ENCODE results near the gene FGF1. TPM values are rescaled to one million over a fixed set of nuclear protein-coding genes. Genes with fewer than 3 reads are reported as not detected.

The FGF1 gene
- total and polyA plus RNA-seq, 11 donors, result 8.7 to 74.7 (median 49.0) TPM

DNA sequence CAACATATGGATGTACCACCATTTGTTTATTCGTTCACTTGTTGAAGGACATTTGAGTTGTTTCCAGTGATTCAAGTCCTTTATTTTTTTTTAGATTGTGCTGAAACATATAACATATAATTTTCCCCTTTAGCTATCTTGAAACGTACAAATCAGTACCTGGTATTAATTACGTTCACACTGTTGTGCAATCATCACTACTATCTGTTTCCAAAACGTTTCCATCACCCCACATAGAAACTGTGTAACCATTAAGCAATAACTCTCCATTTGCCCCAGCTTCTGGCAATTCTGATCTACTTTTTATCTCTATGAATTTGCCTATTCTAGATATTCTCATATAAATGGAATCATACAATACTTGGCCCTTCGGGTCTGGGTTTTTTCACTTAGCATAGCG, 116.0 kb downstream of the FGF1 start:
- no peak for ATAC-seq
- intact Hi-C loops (cut with DNase I), result no loop called here
- H3K27me3 ChIP-seq, result no peaks in the 10 kb centered on the region
- peaks cover 0 to 20% (median 9%) of the 10 kb centered on the region in 12 donors for H3K4me1 ChIP-seq
- no peak for DNase-seq
- H3K4me3 ChIP-seq, result no peak overlapping the region
- no peaks in the 10 kb centered on the region for H3K36me3 ChIP-seq
- H3K27ac ChIP-seq, result no peak overlapping the region
- H3K9me3 ChIP-seq, result no peaks in the 10 kb centered on the region
- TF ChIP-seq, protein P1, sequence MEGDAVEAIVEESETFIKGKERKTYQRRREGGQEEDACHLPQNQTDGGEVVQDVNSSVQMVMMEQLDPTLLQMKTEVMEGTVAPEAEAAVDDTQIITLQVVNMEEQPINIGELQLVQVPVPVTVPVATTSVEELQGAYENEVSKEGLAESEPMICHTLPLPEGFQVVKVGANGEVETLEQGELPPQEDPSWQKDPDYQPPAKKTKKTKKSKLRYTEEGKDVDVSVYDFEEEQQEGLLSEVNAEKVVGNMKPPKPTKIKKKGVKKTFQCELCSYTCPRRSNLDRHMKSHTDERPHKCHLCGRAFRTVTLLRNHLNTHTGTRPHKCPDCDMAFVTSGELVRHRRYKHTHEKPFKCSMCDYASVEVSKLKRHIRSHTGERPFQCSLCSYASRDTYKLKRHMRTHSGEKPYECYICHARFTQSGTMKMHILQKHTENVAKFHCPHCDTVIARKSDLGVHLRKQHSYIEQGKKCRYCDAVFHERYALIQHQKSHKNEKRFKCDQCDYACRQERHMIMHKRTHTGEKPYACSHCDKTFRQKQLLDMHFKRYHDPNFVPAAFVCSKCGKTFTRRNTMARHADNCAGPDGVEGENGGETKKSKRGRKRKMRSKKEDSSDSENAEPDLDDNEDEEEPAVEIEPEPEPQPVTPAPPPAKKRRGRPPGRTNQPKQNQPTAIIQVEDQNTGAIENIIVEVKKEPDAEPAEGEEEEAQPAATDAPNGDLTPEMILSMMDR (IDR thresholded peaks at IDR 0.05), result no peak
- 91 to 93% (median 92%) methylated on average over 6 of the region's 6 CpGs for WGBS, 4 donors

GRCh38 chr5:142568996-142569335, 116.9 kb downstream of the FGF1 start:
- Histone ChIP-seq H3K4me1 (peaks cover 0 to 20% (median 9%) of the 10 kb centered on the region in 12 donors), H3K4me3 (no peak overlapping the region), H3K27me3 (no peaks in the 10 kb centered on the region), H3K36me3 (no peaks in the 10 kb centered on the region), H3K9me3 (no peaks in the 10 kb centered on the region), H3K27ac (peak overlapping the region in 11 of 12 donors; percentile 4 to 80 (median 64))
- intact Hi-C loops (cut with DNase I), result no loop called here
- WGBS, 4 donors, result 93 to 99% (median 98%) methylated on average over 3 of the region's 3 CpGs
- DNase-seq (no peak), ATAC-seq (no peak)
- TF ChIP-seq POLR2A (IDR thresholded peaks at IDR 0.05), result no peak
- TF ChIP-seq, protein P1 (IDR thresholded peaks at IDR 0.05), result no peak

- DNase-seq, result peak in 1 of 5 donors; percentile 22
- 48 to 50% (median 49%) methylated on average over 10 of the region's 10 CpGs for WGBS, 4 donors
These were observed 117.5 kb downstream of the FGF1 start for GRCh38 chr5:142568283-142568995.

GRCh38 chr5:142561486-142562097, 124.3 kb downstream of the FGF1 start:
- Histone ChIP-seq H3K4me3 (no peak overlapping the region), H3K27me3 (no peaks in the 10 kb centered on the region), H3K27ac (no peak overlapping the region), H3K36me3 (no peaks in the 10 kb centered on the region), H3K4me1 (peaks cover 0 to 2% (median 0%) of the 10 kb centered on the region in 12 donors), H3K9me3 (no peaks in the 10 kb centered on the region)
- intact Hi-C loops (cut with DNase I), result loop anchor here in 1 of 10 donors (5.0 kb wide), 1 partner anchor 41 kb away; no protein-coding TSS in a partner anchor
- TF ChIP-seq, protein P1 (IDR thresholded peaks at IDR 0.05), result no peak
- TF ChIP-seq POLR2A (IDR thresholded peaks at IDR 0.05), result no peak
- DNase-seq, result no peak
- 75 to 82% (median 80%) methylated on average over 7 of the region's 7 CpGs for WGBS, 4 donors
- peak in 3 of 4 donors; percentile 46 to 62 (median 56) for ATAC-seq

More at GRCh38 chr5:142568283-142568995, 117.5 kb downstream of the FGF1 start:
- peak overlapping the region; percentile 49 to 80 (median 64) for H3K27ac ChIP-seq
- TF ChIP-seq POLR2A (IDR thresholded peaks at IDR 0.05), result no peak
- TF ChIP-seq, protein P1 (IDR thresholded peaks at IDR 0.05), result no peak
- intact Hi-C loops (cut with DNase I), result no loop called here
- H3K4me3 ChIP-seq, result no peak overlapping the region
- H3K36me3 ChIP-seq, result no peaks in the 10 kb centered on the region
- no peaks in the 10 kb centered on the region for H3K27me3 ChIP-seq
- H3K4me1 ChIP-seq, result peaks cover 0 to 20% (median 9%) of the 10 kb centered on the region in 12 donors
- peak in 3 of 4 donors; percentile 71 to 84 (median 78) for ATAC-seq
- H3K9me3 ChIP-seq, result no peaks in the 10 kb centered on the region

All from heart left ventricle (tissue), 16 donors.